ENCODE results near the gene ISG20.

The ISG20 gene

DNA sequence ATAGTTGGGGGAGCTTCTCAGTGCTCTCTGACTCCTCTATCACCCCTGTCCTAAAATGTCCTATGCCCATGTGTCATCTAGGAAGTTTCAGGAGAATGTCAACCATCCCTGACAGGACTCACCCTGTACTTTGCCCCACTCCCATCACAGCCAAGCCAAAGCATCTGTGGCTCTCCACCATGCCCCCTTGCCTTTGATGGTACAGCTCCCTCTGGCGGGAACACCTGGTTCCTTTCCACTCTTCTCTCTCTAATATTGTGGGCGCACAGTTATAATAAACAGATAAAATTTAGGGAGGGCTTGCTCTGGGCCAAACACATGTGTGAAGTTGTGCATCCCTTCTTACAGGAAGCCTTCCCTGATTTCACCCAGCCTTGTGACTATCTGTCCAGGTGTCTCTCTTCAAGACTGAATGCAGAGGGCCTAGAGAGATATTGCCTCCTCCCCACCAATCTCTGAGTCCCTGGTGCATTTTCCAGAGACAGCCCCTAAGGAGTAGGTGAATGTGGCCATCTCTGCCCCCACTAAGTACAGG, 62.8 kb downstream of the ISG20 start:
- TF ChIP-seq CTCF (IDR thresholded peaks at IDR 0.05), result no peak
- no peak for DNase-seq (ENCODE audit: low spot score)

DNA sequence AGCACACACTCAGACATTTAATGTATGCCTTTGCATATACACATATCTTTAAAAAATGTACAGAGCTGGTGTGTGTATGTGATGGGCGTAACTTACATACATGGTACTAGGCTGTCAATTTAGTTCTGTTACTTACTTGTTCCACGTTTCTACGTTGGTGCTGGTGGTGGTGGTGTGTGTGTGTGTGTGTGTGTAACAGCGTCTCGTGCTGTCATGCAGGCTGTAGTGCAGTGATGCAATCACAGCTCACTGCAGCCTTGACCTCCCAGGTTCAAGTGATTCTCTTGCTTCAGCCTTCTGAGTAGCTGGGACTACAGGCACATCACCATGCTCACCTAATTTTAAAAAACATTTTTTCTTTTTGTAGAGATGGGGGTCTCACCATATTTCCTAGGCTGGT, 64.2 kb downstream of the ISG20 start:
- no peak for DNase-seq (ENCODE audit: low spot score)
- TF ChIP-seq CTCF (IDR thresholded peaks at IDR 0.05), result no peak
- no peak overlapping the region for H3K4me3 ChIP-seq
- no peak overlapping the region for H3K27ac ChIP-seq

More for the DNA sequence above, 62.8 kb downstream of the ISG20 start:
- Histone ChIP-seq H3K27ac (no peak overlapping the region), H3K4me3 (no peak overlapping the region)

DNA sequence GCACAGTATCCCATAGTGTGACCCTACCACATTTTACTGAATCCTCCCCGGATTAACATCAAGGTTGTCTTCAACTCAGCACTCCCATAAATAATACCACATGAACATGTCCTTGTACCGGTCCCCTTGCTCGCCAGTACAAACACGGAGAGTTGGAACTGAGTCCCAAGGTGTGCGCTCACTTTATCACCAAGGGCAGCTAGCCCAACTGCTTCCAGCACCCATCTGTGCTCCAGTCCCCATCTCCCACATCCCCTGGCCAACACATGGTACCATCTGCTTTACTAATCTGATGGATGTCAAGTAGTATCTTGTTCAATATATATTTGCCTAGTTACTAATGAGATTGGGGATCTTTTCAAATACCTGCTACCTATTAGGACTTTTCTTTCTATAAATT, 64.7 kb downstream of the ISG20 start:
- no peak overlapping the region for H3K27ac ChIP-seq
- no peak for DNase-seq (ENCODE audit: low spot score)
- TF ChIP-seq CTCF (IDR thresholded peaks at IDR 0.05), result no peak
- no peak overlapping the region for H3K4me3 ChIP-seq

DNA sequence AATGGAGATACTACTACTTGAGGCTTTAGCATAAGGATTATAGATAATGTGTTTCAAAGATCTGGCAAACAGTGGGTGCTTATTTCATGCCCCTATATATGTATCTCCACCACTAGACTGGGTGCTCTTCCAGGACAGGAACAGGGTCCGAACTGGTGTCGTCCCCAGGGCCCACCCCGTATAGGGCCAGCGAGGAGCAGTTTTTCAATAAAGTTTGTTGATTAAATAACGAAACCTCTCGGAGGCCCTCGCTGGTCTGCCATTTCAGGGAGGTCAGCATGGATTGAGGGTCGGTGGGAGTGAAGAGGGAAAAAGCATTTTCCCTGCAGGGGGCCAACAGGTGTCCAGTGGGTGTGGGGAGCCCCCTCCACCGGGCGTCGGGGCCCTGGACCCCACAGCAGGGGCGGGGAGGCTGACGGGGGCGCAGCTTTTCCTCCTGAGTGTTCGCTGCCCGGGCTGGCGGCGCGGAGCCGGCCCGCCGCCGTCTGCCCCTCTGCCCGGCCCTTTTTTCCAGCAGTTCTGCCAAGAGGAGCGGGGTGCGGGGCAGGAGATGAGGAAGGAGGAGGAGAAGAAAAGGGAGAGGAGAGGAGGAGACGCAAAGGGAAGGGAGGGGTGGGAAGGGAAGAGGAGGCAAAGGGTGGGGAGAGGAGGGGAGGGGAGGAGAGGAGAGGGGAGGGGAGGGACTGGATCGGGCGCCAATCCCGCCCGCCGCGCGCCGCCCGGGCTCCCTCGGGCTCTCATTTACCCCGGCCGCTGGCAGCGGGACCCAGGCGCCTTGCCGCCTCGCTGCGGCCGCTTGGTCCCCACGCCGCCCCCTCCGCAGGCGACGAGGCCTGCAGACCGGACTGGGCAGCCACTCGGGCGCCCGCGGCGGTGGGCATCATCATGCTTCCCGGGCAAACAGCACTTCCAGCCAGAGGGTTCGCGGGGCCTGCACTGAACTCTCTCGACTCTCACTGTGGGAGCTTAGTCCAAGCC, 66.3 kb downstream of the ISG20 start:
- TF ChIP-seq CTCF (IDR thresholded peaks at IDR 0.05), result no peak
- peak overlapping the region; percentile 75 to 87 for H3K27ac ChIP-seq
- H3K4me3 ChIP-seq, result peak overlapping the region; percentile 66
- DNase-seq (ENCODE audit: low spot score), result peak; percentile 86

DNA sequence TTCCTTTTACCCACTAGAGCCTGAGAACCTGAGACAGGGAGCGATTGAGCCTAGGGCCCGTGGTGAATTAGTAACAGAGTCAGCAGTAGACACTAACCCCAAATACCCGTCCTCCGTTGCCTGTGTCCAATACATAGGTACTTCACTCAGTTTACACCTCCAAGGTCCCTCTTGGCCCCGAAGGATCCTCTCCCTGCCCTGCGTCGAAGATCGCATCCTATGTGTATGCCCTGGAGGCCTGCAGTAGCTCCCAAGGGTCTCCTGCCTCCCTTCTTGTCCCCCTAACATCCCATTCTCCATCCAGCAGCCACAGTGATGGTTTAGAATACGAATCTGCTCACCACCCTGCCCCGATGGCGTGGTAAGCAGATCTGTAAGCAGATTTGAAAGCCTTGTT, 67.0 kb downstream of the ISG20 start:
- TF ChIP-seq CTCF (IDR thresholded peaks at IDR 0.05), result no peak
- no peak for DNase-seq (ENCODE audit: low spot score)
- Histone ChIP-seq H3K27ac (peak overlapping the region; percentile 75 to 87), H3K4me3 (peak overlapping the region; percentile 66)

Data from coronary artery (tissue), 2 donors.